Lung (tissue), 12 donors: Measurements from ENCODE around the gene ZCCHC17. TPM values are rescaled to one million over a fixed set of nuclear protein-coding genes. Genes with fewer than 3 reads are reported as not detected.

ENCODE experiments used
- ATAC-seq: fragments of 200-7000 bp; cut with Tn5 transposase; one replicate; pipeline ENCODE4 v1.9.1; 2020; ENCODE audit warnings: moderate number of reproducible peaks; ENCODE audit not compliant: insufficient read depth, low FRiP score
- DNase-seq, 3 donors: peaks; one replicate each; pipeline ENCODE4 v3.0.0-alpha.2; 2013 to 2017
- H3K27ac ChIP-seq, 2 donors: one replicate each; pipeline ENCODE4 v1.5.1; 2013; ENCODE audit warnings: mild to moderate bottlenecking in 2 of 2, moderate library complexity in 2 of 2, control low read depth in 1 of 2, inconsistent platforms in 1 of 2, low read depth in 1 of 2, low read length in 1 of 2
- H3K27me3 ChIP-seq, 3 donors: one replicate each; pipeline ENCODE4 v1.5.1; 2013; ENCODE audit warnings: low read length in 2 of 3; ENCODE audit not compliant: control insufficient read depth in 3 of 3, insufficient read depth in 3 of 3
- H3K36me3 ChIP-seq, 4 donors: one replicate each; pipeline ENCODE4 v1.5.1; 2013; ENCODE audit warnings: low read length in 4 of 4, mild to moderate bottlenecking in 1 of 4, moderate library complexity in 1 of 4; ENCODE audit not compliant: control insufficient read depth in 4 of 4, insufficient read depth in 4 of 4
- H3K4me1 ChIP-seq, 5 donors: one replicate each; pipeline ENCODE4 v1.5.1; 2013; ENCODE audit warnings: low read length in 5 of 5, mild to moderate bottlenecking in 2 of 5, moderate library complexity in 1 of 5; ENCODE audit not compliant: control insufficient read depth in 5 of 5, insufficient read depth in 5 of 5
- H3K4me3 ChIP-seq: one replicate; pipeline ENCODE4 v1.5.1; 2013; ENCODE audit warnings: mild to moderate bottlenecking, control low read depth, moderate library complexity
- H3K9ac ChIP-seq, 2 donors: one replicate each; pipeline ENCODE4 v1.5.1; 2013; ENCODE audit warnings: low read length in 2 of 2, control low read depth in 1 of 2; ENCODE audit not compliant: insufficient read depth in 1 of 2
- H3K9me3 ChIP-seq, 4 donors: one replicate each; pipeline ENCODE4 v1.5.1; 2013; ENCODE audit warnings: low read length in 3 of 4, mild to moderate bottlenecking in 1 of 4, moderate library complexity in 1 of 4; ENCODE audit not compliant: control insufficient read depth in 4 of 4, insufficient read depth in 3 of 4
- CTCF ChIP-seq: IDR thresholded peaks from 2 replicates; pipeline ENCODE4 v1.5.1; 2012; ENCODE audit warnings: mild to moderate bottlenecking; ENCODE audit errors: control extremely low read depth, extremely low read depth
- WGBS, 2 donors: extraction: QIAGEN DNeasy Blood & Tissue Kit; methylation state at CpG; one replicate each; pipeline ENCODE4 v1.1.7; 2013; 5-methylcytosine and 5-hydroxymethylcytosine counted together
- polyA plus RNA-seq, 2 donors: library from polyadenylated mRNA; stranded (reverse); fragments of 200-250 nt; gene quantifications; one replicate each; pipeline ENCODE4 v1.2.1, GENCODE V29; 2013
- total RNA-seq, 2 donors: library from RNA; depleted of rRNA in 1 of 2; stranded (reverse); fragments of >200 nt in 1 of 2; gene quantifications; one replicate each; pipeline ENCODE4 v1.2.1, GENCODE V29; 2014 to 2021
- donor health status: control.
- donor health status: control.
- donor health status: Bipolar disorder and iron deficiency.
- donor health status: healthy.
- donor health status: DM: yes; HTN: yes; CAD: no.

Gene ZCCHC17
- total and polyA plus RNA-seq, 4 donors, result 17.0 to 27.7 (median 21.8) TPM

- TF ChIP-seq CTCF, result no peak
- Histone ChIP-seq H3K4me3 (no peak overlapping the region), H3K4me1 (no peaks in the 10 kb centered on the region), H3K27me3 (no peaks in the 10 kb centered on the region), H3K36me3 (no peaks in the 10 kb centered on the region), H3K27ac (no peak overlapping the region), H3K9ac (no peak overlapping the region), H3K9me3 (no peaks in the 10 kb centered on the region)
- no peak for ATAC-seq
- WGBS, 2 donors, result 42 to 43% methylated on average over 3 of the region's 3 CpGs
- DNase-seq, result no peak
These were observed 103.1 kb downstream of the ZCCHC17 start for GRCh38 chr1:31399976-31400375.

DNA sequence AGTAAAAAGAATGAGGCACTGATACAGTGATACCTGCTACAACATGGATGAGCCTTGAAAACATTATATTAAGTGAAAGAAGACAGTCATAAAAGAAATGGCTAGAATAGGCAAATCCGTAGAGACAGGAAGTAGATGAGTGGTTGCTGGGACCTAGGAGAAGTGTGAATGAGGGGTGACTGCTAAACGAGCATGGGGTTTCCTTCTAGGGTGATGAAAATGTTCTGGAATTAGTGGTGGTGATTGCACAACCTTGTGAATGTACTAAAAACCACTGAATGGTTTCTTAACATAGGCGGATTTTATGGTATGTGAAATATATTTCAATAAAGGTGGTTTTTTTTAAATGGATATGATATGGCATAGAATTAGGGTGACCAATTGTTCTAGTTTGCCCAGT is 103.6 kb downstream of the ZCCHC17 start:
- 7 to 26% methylated on average over 3 of the region's 3 CpGs for WGBS, 2 donors
- no peak for ATAC-seq
- TF ChIP-seq CTCF, result no peak

DNA sequence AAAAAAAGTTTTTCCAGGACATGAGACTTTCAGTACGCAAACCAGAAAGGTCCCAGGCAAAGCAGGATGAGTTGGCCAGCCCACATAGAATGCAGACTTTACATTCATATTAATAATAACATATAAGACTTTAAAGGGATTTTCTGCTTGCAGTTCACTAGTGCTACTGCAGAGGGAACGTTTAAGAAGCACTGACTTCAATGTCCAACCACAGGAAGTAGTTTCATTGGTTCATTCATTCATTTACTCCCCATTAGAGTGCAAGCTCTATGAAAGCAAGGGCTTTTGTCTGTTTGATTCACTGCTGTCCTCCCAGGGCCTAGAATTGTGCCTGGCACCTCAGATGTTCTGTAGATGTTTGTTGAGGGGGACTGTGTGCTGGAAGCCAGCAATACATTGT is 104.4 kb downstream of the ZCCHC17 start:
- Histone ChIP-seq H3K36me3 (no peaks in the 10 kb centered on the region), H3K4me3 (no peak overlapping the region), H3K4me1 (no peaks in the 10 kb centered on the region), H3K27ac (no peak overlapping the region), H3K27me3 (no peaks in the 10 kb centered on the region), H3K9ac (no peak overlapping the region), H3K9me3 (no peaks in the 10 kb centered on the region)
- 35 to 46% methylated on average over 2 of the region's 2 CpGs for WGBS, 2 donors
- ATAC-seq, result no peak
- TF ChIP-seq CTCF, result no peak
- no peak for DNase-seq

More for the DNA sequence above, 103.6 kb downstream of the ZCCHC17 start:
- Histone ChIP-seq H3K27me3 (no peaks in the 10 kb centered on the region), H3K9me3 (no peaks in the 10 kb centered on the region), H3K27ac (no peak overlapping the region), H3K9ac (no peak overlapping the region), H3K36me3 (no peaks in the 10 kb centered on the region), H3K4me3 (no peak overlapping the region), H3K4me1 (no peaks in the 10 kb centered on the region)
- no peak for DNase-seq

DNA sequence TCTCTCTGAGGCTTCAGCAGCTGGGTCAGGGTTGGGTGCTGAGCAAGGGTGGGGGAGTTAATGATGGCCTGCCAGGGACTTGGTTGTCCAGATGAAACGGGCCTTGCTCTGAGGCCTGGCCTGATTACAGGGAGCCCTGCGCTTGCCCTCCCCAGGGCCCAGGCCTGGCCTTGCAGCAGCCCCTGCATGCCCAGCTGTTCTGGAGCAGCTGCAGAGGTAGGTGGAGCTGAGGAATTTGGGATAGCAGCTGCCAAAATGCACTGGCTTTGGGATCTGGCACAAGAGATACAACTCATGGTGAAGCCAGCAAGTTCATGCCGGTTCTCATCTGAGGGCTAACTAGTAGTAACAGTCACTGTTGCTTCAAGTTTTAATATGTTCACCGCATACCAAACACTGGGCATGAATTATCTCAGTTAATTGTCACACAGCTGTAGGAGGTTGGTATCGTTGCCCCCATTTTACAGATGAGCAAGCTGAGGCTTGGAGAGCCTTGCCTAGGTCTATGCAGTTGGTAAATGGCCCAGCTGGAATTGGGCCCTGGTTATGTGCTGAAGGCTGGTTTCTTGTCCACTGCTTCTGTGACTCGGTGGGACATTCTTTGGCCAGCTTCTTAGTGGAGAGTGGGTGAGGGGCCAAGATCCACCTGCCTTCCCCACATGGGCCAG is 108.9 kb downstream of the ZCCHC17 start:
- H3K36me3 ChIP-seq, result no peaks in the 10 kb centered on the region
- no peaks in the 10 kb centered on the region for H3K4me1 ChIP-seq
- H3K9me3 ChIP-seq, result no peaks in the 10 kb centered on the region
- DNase-seq (no peak), ATAC-seq (no peak)
- no peak overlapping the region for H3K4me3 ChIP-seq
- H3K27me3 ChIP-seq, result no peaks in the 10 kb centered on the region
- WGBS, 2 donors, result 93 to 98% methylated on average over 6 of the region's 6 CpGs
- no peak overlapping the region for H3K9ac ChIP-seq
- no peak for TF ChIP-seq CTCF
- no peak overlapping the region for H3K27ac ChIP-seq
